Loucy (cell line): Measurements from ENCODE around the gene BMPR1B.

ENCODE experiments used
- CTCF ChIP-seq: fragments of 200-600 bp; sonication (generic); conservative IDR thresholded peaks from 2 replicates; pipeline ENCODE4 v1.5.1; 2014; ENCODE audit warnings: mild to moderate bottlenecking, antibody characterized with exemption, low read length
- EZH2phosphoT487 ChIP-seq: fragments of 200-600 bp; IDR thresholded peaks from 2 replicates; pipeline ENCODE4 v1.6.1; 2018; ENCODE audit warnings: antibody characterized with exemption, mild to moderate bottlenecking, moderate library complexity, borderline replicate concordance

- no peak for TF ChIP-seq CTCF
- TF ChIP-seq EZH2phosphoT487 = no peak
Measured at GRCh38 chr4:95066050-95066449, 308.3 kb downstream of the BMPR1B start.
